ENCODE data around the gene OTOP2. TPM values are rescaled to one million over a fixed set of nuclear protein-coding genes. Genes with fewer than 3 reads are reported as not detected.

OTOP2 gene
- total RNA-seq, 4 donors from 2014 or later, result 0.44 TPM; not detected in 3

GRCh38 chr17:74959826-74960515 is 35.9 kb downstream of the OTOP2 start:
- no peak for TF ChIP-seq CTCF (IDR thresholded peaks at IDR 0.05; ENCODE audit: low read depth)

- no peak for TF ChIP-seq CTCF (IDR thresholded peaks at IDR 0.05; ENCODE audit: low read depth)
These were observed 36.7 kb downstream of the OTOP2 start for GRCh38 chr17:74960570-74961342.

- TF ChIP-seq CTCF (IDR thresholded peaks at IDR 0.05; ENCODE audit: low read depth), result no peak
These were observed 37.7 kb downstream of the OTOP2 start for GRCh38 chr17:74961657-74962350.

GRCh38 chr17:74962622-74963394 is 38.7 kb downstream of the OTOP2 start:
- no peak for TF ChIP-seq CTCF (IDR thresholded peaks at IDR 0.05; ENCODE audit: low read depth)

- no peak for TF ChIP-seq CTCF (IDR thresholded peaks at IDR 0.05; ENCODE audit: low read depth)
These were observed 39.6 kb downstream of the OTOP2 start for GRCh38 chr17:74963656-74964055.

GRCh38 chr17:74964246-74964761 is 40.2 kb downstream of the OTOP2 start:
- no peak for TF ChIP-seq CTCF (IDR thresholded peaks at IDR 0.05; ENCODE audit: low read depth)

All from subcutaneous adipose tissue (tissue), 4 donors.